KMS-11 (cell line): ENCODE results near the gene NAA25.

ENCODE experiments used
- H2AFZ ChIP-seq: fragments of 200-600 bp; sonication (generic); 2 replicates; pipeline ENCODE4 v1.6.1; 2016; ENCODE audit warnings: antibody characterized with exemption, mixed run types, low read depth
- H3K27ac ChIP-seq: fragments of 200-600 bp; sonication (generic); 2 replicates; pipeline ENCODE4 v1.6.1; 2016; ENCODE audit warnings: mild to moderate bottlenecking, mixed run types
- H3K27me3 ChIP-seq: fragments of 200-600 bp; sonication (generic); 2 replicates; pipeline ENCODE4 v1.6.1; 2017; ENCODE audit warnings: mild to moderate bottlenecking, low read depth, mixed run types, moderate library complexity; ENCODE audit not compliant: insufficient read depth
- H3K36me3 ChIP-seq: fragments of 200-600 bp; sonication (generic); 2 replicates; pipeline ENCODE4 v1.6.1; 2017; ENCODE audit warnings: mild to moderate bottlenecking, mixed run types; ENCODE audit not compliant: insufficient read depth
- H3K4me1 ChIP-seq: fragments of 200-600 bp; sonication (generic); 2 replicates; pipeline ENCODE4 v1.6.1; 2016; ENCODE audit warnings: mild to moderate bottlenecking, low read depth, mixed run types; ENCODE audit not compliant: poor library complexity, severe bottlenecking
- H3K4me2 ChIP-seq: fragments of 200-600 bp; sonication (generic); 2 replicates; pipeline ENCODE4 v1.7.0; 2016; ENCODE audit warnings: mild to moderate bottlenecking, mixed run types
- H3K4me3 ChIP-seq: fragments of 200-600 bp; sonication (generic); IDR thresholded peaks from 2 replicates; pipeline ENCODE4 v1.6.1; 2017; ENCODE audit warnings: low read depth, low read length, mixed read lengths; ENCODE audit not compliant: insufficient read depth
- H3K79me2 ChIP-seq: fragments of 200-600 bp; sonication (generic); 2 replicates; pipeline ENCODE4 v1.6.1; 2016; ENCODE audit warnings: low read depth, mixed run types; ENCODE audit not compliant: insufficient read depth
- H3K9ac ChIP-seq: fragments of 200-600 bp; sonication (generic); 2 replicates; pipeline ENCODE4 v1.6.1; 2016; ENCODE audit warnings: mild to moderate bottlenecking, mixed run types
- H4K20me1 ChIP-seq: fragments of 200-600 bp; sonication (generic); 2 replicates; pipeline ENCODE4 v1.6.1; 2016; ENCODE audit warnings: mild to moderate bottlenecking, mixed run types; ENCODE audit not compliant: insufficient read depth
- TF ChIP-seq, protein P1 (sequence below): fragments of 200-600 bp; sonication (generic); conservative IDR thresholded peaks from 2 replicates; pipeline ENCODE4 v1.6.1; 2017; ENCODE audit warnings: low read depth, mild to moderate bottlenecking, antibody characterized with exemption, low read length, moderate library complexity, mixed read lengths

Gene NAA25

DNA sequence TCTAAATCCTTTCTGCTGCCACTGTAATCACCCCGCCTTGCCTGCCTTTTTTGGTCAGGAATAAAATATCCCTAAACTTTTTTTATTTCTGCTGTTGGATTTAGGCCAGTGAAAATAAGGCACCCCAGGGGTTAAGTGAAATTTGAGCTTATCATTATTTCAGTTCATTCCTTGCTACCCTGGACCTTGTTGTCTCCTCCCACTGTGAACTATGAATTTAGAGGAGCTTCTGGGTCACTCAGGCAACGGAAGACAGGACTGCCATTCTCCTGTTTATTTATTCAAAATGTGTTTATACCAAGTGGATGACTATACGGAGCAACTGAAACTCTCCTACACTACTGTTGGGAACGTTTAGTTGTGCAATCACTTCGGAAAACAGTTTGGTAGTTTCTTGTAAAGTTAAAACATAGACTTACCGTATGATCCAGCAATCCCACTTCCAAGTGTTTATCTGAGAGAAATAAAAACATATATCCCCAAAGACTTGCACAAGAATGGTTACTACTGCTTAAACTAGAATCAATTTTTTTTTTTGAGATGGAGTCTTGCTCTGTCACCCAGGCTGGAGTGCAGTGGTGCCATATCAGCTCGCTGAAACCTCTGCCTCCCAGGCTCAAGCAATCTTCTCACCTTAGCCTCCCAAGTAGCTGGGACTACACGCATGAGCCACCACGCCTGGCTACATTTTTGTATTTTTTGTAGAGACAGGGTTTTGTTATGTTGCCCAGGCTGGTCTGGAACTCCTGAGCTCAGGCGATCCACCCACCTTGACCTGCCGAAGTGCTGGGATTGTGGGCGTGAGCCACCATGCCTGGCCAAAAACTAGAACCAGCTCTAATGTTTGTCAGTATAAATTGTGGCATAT, 14.5 kb upstream of the NAA25 start:
- H3K4me3 ChIP-seq = no peak overlapping the region
- no peaks in the 10 kb centered on the region for H3K36me3 ChIP-seq
- H3K79me2 ChIP-seq = peaks cover 19% of the 10 kb centered on the region; the same call in 1 of the 2 replicates
- no peaks in the 10 kb centered on the region for H4K20me1 ChIP-seq
- H2AFZ ChIP-seq = no peak overlapping the region
- H3K4me1 ChIP-seq = peaks cover 20% of the 10 kb centered on the region
- no peak overlapping the region for H3K27ac ChIP-seq
- H3K9ac ChIP-seq = no peak overlapping the region
- no peak overlapping the region for H3K4me2 ChIP-seq
- TF ChIP-seq, protein P1, sequence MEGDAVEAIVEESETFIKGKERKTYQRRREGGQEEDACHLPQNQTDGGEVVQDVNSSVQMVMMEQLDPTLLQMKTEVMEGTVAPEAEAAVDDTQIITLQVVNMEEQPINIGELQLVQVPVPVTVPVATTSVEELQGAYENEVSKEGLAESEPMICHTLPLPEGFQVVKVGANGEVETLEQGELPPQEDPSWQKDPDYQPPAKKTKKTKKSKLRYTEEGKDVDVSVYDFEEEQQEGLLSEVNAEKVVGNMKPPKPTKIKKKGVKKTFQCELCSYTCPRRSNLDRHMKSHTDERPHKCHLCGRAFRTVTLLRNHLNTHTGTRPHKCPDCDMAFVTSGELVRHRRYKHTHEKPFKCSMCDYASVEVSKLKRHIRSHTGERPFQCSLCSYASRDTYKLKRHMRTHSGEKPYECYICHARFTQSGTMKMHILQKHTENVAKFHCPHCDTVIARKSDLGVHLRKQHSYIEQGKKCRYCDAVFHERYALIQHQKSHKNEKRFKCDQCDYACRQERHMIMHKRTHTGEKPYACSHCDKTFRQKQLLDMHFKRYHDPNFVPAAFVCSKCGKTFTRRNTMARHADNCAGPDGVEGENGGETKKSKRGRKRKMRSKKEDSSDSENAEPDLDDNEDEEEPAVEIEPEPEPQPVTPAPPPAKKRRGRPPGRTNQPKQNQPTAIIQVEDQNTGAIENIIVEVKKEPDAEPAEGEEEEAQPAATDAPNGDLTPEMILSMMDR = no peak
- no peaks in the 10 kb centered on the region for H3K27me3 ChIP-seq

DNA sequence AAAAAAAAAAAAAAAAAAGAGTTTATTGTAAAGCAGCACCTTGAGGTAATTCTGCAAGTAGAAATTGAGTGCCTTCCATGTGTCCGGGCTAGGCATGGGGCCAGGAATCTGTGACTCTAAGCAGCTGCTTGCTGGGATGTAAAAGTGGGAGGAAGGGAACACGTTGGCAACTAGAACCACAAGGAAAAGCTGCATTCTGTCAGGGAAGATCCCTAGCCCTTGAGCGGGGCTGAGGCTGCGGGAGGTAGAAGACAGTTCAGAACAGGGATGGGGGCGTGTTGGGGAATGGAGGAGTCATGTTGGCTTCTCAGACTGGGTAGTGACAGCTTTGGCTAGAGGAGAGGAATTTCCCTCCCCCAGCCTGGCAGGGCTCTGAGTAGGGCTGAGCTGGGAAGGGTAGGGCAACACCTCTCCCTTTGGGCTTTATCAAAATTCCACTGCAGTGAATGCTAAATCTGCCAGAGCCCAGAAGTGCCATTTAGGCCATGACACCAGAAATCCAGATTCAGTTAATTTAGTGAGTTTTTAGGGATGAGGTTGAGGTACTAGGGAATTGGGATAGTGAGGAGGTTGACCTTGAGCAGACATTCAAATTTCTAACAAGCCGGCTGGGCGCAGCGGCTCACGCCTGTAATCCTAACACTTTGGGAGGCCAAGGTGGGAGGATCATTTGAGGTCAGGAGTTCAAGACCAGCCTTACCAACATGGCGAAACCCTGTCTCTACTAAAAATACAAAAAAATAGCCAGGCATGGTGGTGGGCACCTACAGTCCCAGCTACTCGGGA, 13.4 kb upstream of the NAA25 start:
- H3K4me3 ChIP-seq = no peak overlapping the region
- H3K79me2 ChIP-seq = peaks cover 12% of the 10 kb centered on the region; the same call in 1 of the 2 replicates
- no peak overlapping the region for H3K9ac ChIP-seq
- H3K36me3 ChIP-seq = no peaks in the 10 kb centered on the region
- no peak overlapping the region for H3K27ac ChIP-seq
- no peak overlapping the region for H2AFZ ChIP-seq
- H4K20me1 ChIP-seq = no peaks in the 10 kb centered on the region
- no peaks in the 10 kb centered on the region for H3K27me3 ChIP-seq
- TF ChIP-seq, protein P1 = no peak
- peaks cover 13% of the 10 kb centered on the region for H3K4me1 ChIP-seq
- H3K4me2 ChIP-seq = no peak overlapping the region

DNA sequence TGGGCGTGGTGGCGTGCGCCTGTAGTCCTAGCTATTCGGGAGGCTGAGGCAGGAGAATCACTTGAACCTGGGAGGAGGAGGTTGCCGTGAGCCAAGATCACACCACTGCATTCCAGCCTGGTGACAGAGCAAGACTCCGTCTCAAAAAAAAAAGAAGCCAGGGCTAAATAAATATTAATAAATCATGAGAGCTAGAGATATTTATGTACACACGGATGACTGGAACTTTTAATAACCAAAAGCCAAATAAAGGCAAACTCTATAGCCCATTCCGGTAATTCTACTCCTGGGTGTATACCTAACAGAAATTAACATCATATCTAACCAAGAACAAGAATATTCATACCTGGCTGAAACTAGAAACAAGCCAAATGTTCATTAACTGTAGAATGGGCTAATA, 9.1 kb upstream of the NAA25 start:
- Histone ChIP-seq H4K20me1 (no peaks in the 10 kb centered on the region), H3K27ac (no peak overlapping the region), H3K79me2 (no peaks in the 10 kb centered on the region), H2AFZ (no peak overlapping the region), H3K4me1 (no peaks in the 10 kb centered on the region), H3K27me3 (no peaks in the 10 kb centered on the region), H3K9ac (no peak overlapping the region), H3K36me3 (no peaks in the 10 kb centered on the region), H3K4me2 (no peak overlapping the region), H3K4me3 (no peak overlapping the region)
- TF ChIP-seq, protein P1 = no peak

DNA sequence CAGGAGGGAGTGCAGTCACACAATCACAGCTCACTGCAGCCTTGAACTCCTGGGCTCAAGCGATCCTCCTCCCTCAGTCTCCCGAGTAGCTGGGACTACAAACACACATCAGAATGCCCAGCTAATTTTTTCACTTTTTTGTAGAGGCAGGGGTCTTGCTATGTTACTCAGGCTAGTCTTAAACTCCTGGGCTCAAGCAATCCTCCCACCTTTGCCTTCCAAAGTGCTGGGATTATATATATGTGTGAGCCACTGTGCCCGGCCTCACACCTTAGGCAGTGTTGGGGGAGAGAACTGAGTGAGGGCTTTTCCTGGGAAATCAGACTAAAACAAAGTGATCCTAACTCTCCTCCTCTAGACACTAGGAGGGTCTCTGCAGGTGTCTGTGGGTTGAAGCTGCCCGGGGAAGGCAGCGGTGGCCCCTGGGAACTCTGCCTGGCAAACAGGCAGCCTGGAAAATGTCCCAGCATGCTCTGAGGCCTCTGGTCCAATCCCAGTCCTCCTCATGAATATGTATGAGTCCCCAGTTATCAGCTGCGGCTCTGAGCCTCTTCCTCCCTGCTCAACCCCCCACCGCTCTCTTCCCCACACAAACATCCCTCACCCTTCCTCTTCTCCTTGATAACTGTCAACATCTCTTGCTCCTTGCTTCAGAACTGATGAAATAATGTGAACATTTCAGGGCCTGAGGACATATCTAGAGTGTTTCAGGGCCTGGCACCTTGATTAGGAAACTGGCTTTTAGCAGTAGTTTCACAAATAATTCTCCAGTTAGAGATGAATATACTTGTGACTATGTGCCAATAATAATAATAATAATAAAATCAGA, 7.9 kb upstream of the NAA25 start:
- Histone ChIP-seq H3K4me3 (no peak overlapping the region), H2AFZ (peak overlapping the region; percentile 30; the same call in 1 of the 2 replicates), H3K27me3 (no peaks in the 10 kb centered on the region), H3K4me2 (no peak overlapping the region), H3K4me1 (no peaks in the 10 kb centered on the region), H4K20me1 (no peaks in the 10 kb centered on the region), H3K79me2 (no peaks in the 10 kb centered on the region), H3K9ac (no peak overlapping the region), H3K27ac (no peak overlapping the region), H3K36me3 (no peaks in the 10 kb centered on the region)
- TF ChIP-seq, protein P1 = no peak
